Gastroesophageal sphincter (tissue), 3 donors: Measurements from ENCODE around the gene LARGE1.

Experiments
- POLR2A ChIP-seq, 2 donors: fragments of 450-650 bp; IDR thresholded peaks; one replicate each; pipeline ENCODE4 v1.6.1; 2017; ENCODE audit warnings: antibody characterized with exemption in 2 of 2, mild to moderate bottlenecking in 2 of 2, moderate library complexity in 1 of 2
- POLR2AphosphoS5 ChIP-seq: sonication (generic); formaldehyde crosslinking; IDR thresholded peaks from one replicate; pipeline ENCODE4 v1.6.1; 2017; ENCODE audit warnings: antibody characterized with exemption
- TF ChIP-seq, protein P1 (sequence below), 4 experiments: fragments of 200-600 bp in 2 of 4; fragments of 450-650 bp in 2 of 4; sonication (generic) in 1 of 4; IDR thresholded peaks; one replicate each; pipeline ENCODE4 v1.5.1; 2017 to 2019; ENCODE audit warnings: antibody characterized with exemption in 4 of 4, mild to moderate bottlenecking in 2 of 4, moderate library complexity in 2 of 4

DNA sequence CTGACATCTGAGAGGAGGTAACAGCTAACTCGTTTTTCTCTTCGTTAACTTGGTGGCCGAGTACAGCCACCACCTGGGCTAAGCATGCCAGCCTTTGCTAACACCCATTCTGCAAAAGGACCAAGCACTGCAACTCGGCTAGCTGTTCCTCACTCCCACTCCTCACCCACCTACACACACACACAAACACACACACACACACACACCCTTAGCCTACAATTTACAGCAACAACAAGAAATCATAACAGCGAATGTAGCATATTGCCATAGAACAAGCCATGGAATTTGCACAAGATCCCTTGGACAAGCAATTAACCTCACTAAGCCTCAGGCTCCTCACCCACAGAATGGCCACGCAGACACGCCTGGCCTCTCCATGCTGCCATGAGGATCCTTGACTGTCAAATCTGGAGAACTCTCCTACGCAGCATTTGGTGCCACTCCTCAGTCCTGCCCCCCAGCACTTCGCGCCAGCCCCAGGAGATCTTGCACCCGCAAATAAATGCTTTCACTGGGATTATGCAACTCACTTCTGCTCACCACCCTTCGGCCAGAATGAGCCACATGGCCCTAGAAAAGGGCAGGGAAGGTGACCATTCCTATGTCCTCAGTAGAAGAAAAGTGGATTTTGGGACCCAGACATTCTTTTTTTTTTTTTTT lies 58.9 kb downstream of the LARGE1 start:
- TF ChIP-seq, protein P1, sequence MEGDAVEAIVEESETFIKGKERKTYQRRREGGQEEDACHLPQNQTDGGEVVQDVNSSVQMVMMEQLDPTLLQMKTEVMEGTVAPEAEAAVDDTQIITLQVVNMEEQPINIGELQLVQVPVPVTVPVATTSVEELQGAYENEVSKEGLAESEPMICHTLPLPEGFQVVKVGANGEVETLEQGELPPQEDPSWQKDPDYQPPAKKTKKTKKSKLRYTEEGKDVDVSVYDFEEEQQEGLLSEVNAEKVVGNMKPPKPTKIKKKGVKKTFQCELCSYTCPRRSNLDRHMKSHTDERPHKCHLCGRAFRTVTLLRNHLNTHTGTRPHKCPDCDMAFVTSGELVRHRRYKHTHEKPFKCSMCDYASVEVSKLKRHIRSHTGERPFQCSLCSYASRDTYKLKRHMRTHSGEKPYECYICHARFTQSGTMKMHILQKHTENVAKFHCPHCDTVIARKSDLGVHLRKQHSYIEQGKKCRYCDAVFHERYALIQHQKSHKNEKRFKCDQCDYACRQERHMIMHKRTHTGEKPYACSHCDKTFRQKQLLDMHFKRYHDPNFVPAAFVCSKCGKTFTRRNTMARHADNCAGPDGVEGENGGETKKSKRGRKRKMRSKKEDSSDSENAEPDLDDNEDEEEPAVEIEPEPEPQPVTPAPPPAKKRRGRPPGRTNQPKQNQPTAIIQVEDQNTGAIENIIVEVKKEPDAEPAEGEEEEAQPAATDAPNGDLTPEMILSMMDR (IDR thresholded peaks at IDR 0.05): no peak
- no peak for TF ChIP-seq POLR2A (IDR thresholded peaks at IDR 0.05)
- TF ChIP-seq POLR2AphosphoS5: no peak
